NK-92 treated with Interleukin-12 subunit alpha and Interleukin-12 subunit beta, amount 100 ng/mL, for 24 hours (cell line): Measurements from ENCODE around the gene PICALM.

ENCODE experiments used
- DNase-seq: peaks from one replicate; lab custom pipeline; 2025; lab: John Stamatoyannopoulos, UW

Gene PICALM

GRCh38 chr11:86079421-86079820 lies 10.5 kb upstream of the PICALM start:
- no peak for DNase-seq

- DNase-seq: no peak
These were observed 5.1 kb upstream of the PICALM start for GRCh38 chr11:86073948-86074347.

DNA sequence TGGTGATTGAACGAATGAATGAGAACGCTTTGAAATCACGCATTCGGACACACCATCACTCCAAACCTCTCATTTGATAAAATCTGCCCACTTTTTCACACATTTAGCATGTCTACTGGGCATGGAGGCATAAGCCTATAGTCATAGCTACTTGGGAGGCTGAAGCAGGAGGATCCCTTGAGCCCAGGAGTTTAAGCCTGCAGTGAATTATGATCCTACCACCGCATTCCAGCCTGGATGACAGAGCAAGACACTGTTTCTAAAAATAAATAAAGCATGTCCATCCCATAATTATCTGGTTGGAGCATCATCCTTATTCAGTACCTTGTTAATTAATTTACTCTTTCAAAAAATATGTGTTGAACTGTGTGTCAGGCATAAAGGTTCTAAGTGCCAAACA lies 3.3 kb upstream of the PICALM start:
- no peak for DNase-seq

DNA sequence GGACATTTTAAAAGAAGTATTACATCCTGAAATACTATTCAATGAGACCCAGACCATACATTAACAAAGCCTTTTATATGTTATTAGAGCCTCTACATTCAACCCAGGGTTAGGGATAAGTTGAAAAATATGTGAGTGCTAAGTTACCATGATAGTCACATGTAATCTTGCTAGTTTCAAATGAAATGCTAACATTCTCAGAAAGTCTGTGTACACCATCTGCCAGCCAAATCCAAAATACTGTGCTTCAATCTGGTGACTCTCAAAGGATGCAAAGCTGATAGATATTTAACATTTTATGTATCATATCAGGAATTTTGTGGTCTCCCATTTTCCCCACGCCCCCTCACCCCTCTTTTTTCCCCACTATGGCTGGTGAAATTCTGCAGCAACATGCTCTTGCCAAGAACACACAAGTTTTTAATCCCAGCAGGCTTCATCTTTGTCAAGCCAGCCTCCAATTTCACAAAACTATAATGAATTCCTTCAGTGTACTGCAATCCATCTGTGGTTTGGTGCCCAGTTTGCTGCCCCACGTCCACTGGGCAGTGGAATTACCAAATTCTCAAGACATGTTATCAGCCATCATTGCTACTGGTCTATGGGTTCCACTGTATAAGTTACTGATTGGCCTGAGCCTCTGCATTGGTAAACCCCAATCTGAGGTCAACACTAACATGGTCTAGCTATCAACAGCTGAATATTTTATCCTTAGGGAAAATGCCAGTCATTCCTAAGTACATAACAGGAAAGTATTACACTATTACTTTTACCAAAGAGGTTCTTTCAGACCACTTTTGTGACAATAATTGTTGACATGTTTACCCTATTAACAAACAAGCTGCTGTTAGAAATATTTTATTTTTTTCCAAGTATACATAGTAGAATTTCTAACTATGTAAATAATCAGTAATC lies 1.5 kb upstream of the PICALM start:
- DNase-seq: no peak

DNA sequence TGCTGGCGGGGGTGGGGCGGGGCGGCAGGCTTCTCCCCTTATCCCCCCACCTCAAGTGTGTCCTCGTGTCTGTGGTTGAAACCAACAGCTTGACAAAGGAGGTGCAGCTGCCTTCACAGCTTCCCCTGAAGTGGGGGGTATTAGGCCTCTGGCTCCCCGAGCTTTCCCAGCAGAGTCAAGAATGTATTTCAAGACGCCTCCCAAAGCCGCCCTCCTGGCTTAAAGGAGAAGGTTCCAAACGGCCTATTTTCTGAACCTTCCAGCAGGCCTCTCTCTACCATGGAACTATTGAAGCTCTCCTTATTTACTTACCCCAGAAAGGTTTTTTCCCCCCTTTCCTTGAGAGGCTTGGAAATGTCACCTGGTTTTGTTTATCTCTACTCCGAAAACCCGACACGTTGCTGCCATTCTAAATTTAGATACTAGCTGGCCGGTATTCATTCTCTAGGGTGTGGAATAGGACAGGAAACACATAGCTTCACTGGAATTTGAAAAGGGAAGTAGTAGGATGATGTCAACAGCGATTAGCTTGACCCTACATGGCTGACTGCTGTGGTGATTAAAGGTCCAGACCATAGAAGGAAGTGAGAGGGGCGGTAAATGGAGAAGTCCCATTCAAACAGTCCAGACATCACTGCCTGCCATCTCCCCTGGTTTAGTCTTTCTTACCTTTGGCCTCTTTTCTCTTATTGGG lies 671 bp upstream of the PICALM start:
- no peak for DNase-seq

GRCh38 chr11:86068138-86068871 lies 579 bp downstream of the PICALM start:
- no peak for DNase-seq

- no peak for DNase-seq
These were observed 1.1 kb downstream of the PICALM start for GRCh38 chr11:86067851-86068137.

DNA sequence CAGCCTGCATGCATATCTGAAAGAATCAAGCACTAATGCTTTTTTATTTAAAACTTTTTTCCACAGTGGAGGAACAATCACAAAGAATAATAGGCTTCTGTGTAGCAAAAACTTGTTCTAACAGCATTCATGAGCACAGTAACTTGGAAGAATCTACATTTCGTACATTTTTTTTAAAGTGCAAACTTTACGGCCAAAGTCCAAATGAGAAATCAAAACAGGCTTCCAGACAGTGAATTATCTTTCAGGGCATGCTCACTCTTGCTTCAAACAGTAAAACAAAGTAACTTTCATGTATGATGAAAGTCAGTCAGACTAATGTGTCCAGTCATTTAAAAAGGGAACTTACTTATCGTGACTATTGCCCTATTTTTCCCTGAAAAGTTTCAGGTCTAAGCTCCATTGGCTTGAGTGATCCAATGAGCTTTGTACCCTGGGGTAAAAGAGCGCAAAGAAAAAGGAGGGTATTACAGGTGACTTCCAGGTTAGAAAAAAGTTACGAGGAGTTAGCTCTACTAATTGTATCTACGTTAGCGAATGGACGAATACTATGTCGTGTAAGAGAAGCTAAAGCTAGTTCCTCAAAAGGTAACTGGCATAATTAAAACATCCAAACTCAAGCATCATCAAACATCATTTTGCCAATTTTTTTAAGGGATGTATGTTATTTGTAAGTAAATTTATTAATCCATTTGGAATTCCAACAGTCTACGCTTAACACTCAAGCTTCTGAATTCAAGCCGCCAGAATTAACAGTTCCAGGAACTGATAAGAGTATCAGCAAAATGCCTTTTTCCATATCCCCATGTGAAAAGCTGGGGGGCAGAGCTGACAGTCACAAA lies 1.7 kb downstream of the PICALM start:
- no peak for DNase-seq

DNA sequence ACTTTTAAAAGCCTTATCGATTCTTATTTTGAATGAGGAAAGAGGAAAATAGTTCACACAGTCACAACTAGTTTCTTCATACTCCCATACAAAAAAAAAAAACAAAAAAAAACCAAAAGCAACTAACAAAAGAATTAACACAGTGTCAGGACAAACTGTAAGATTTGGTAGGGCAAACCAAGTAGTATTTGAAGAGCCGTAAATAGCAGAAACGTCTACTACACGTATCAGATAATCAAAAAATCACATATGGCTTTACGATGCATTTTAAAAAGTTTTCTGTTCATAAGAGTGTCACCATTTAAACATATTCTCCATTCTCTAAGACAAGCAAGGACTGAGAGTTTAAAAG lies 2.3 kb downstream of the PICALM start:
- DNase-seq: no peak

- no peak for DNase-seq
These were observed 2.9 kb downstream of the PICALM start for GRCh38 chr11:86066033-86066432.

DNA sequence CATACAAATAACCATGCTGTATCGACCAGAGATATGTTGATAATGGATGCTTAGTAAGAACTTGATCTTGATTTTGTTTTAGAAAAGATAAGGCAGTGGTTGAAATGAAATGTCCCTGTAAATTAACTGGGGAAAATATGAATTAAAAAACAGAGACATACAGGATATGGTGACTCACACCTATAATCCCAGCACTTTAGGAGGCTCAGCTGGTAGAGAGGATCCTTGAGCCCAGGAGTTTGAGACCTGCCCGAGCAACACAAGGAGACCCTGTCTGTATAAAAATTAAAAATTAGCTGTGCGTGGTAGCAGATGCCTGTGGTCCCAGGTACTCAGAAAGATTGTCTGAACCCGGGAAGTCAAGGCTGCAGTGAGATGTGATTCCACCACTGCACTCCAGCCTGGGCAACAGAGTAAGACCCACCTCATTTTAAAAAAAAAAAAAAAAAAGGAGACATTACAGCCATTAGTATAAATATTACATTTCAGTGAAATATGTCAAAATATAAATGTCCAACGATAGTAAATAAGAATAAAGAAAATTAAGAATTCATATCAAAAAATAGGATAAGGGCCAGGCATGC lies 4.6 kb downstream of the PICALM start:
- no peak for DNase-seq

DNA sequence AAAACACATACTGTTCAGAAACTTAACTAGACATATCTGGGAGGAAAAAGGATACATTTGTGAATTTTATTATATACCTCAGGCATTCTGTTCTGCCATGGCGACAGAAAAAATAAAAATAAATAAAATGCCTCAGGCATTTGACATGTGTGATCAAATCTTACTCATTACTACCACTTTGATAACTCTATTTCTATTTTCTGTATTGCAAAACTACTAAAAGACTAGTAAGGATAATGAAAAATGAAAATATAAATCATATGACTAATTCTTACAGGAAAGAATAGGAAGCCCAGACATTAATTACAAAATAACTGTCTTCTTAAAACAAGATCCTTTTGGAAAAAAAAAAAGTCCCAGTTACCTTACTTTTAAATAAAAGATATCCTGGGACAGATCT lies 5.3 kb downstream of the PICALM start:
- DNase-seq: no peak

GRCh38 chr11:86062719-86063118 lies 6.2 kb downstream of the PICALM start:
- no peak for DNase-seq

DNA sequence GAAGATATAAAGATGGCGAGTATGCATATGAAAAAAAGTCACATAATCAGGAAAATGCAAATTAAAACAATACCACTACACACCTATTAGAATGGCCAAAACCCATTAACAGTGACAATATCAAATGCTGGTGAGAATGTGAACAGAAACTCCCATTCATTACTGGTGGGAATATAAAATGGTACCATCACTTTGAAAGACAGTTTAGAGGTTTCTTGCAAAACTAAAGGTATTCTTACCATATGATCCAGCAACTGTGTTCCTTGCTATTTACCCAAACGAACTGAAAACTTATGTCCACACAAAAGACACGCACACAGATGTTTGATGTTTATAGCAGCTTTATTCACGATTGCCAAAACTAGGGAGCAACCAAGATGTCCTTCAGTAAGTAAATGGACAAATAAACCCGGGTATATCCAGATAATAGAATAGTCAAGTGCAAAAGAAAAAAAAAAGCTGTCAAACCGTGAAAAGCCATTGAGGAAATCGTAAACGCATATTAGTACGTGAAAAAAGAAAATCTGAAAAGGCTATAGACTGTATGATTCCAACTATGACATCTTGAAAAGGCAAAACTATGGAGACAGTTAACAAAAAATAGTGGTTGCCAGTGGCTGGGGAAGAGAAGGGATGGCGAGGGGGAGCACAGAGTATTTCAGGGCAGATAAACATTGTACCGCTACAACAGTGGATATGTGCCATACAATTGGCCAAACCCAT lies 7.2 kb downstream of the PICALM start:
- no peak for DNase-seq

GRCh38 chr11:86060544-86060943 lies 8.3 kb downstream of the PICALM start:
- no peak for DNase-seq

- no peak for DNase-seq
These were observed 10.5 kb downstream of the PICALM start for GRCh38 chr11:86058360-86058759.

DNA sequence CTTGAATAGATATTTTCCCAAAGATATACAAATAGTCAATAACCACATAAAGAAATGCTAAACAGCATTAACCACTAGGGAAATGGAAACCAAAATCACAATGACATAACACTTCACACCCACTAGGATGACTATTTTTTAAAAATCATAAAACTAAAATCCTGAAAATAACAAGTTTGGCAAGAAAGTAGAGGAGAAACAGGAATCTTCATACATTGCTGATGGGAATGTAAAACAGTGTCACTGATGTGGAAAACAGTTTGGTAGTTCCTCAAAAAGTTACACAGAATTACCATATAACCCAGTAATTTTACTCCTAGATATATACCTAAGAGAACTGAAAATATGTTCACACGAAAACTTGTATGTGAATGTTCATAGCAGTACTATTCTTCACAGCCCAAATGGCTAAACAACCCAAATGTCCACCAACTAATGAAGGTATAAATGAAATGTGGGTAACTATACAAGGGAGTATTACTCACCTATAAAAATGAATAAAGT lies 12.5 kb downstream of the PICALM start:
- DNase-seq: no peak

- DNase-seq: no peak
These were observed 15.9 kb downstream of the PICALM start for GRCh38 chr11:86052693-86053641.

GRCh38 chr11:86050196-86050709 lies 18.6 kb downstream of the PICALM start:
- DNase-seq: no peak
